Activated CD8-positive, alpha-beta memory T cell treated with anti-CD3 and anti-CD28 coated beads, Interleukin-2, amount 10 ng/mL, durations not matched to agents 7 days and 5 days (primary cell): ENCODE measurements around the gene MAP2K5. TPM values are rescaled to one million over a fixed set of nuclear protein-coding genes. Genes with fewer than 3 reads are reported as not detected.

Experiments
- ATAC-seq: fragments of 150-1000 bp; cut with Tn5 transposase; one replicate; pipeline ENCODE4 v1.10.0; 2021; ENCODE audit warnings: moderate library complexity
- CTCF ChIA-PET: fragments of 350-600 bp; sonication (Branson Sonifier 250); formaldehyde crosslinking; loops from one replicate; lab custom pipeline; 2021; ENCODE audit warnings: antibody characterized with exemption; lab: Charles Lee
- DNase-seq: peaks from one replicate; pipeline ENCODE4 v3.0.0-alpha.2; 2020
- H3K27ac Mint-ChIP-seq: one replicate; pipeline ENCODE4 v1.8.0; 2021; ENCODE audit warnings: mild to moderate bottlenecking, mixed read lengths
- H3K27me3 Mint-ChIP-seq: one replicate; pipeline ENCODE4 v1.8.0; 2021; ENCODE audit warnings: mixed read lengths
- H3K36me3 Mint-ChIP-seq: one replicate; pipeline ENCODE4 v1.8.0; 2021; ENCODE audit warnings: mild to moderate bottlenecking, mixed read lengths
- H3K4me1 Mint-ChIP-seq: one replicate; pipeline ENCODE4 v1.8.0; 2021; ENCODE audit warnings: mixed read lengths
- H3K4me3 Mint-ChIP-seq: one replicate; pipeline ENCODE4 v1.8.0; 2021; ENCODE audit warnings: mild to moderate bottlenecking, moderate library complexity, mixed read lengths
- H3K9me3 Mint-ChIP-seq: one replicate; pipeline ENCODE4 v1.8.0; 2022; ENCODE audit warnings: low read depth, mixed read lengths
- total RNA-seq, 2 experiments: library from RNA; stranded (reverse); gene quantifications; one replicate each; pipeline ENCODE4 v1.2.3, GENCODE V29; 2021

MAP2K5 gene
- total RNA-seq, 2 experiments from 2014 or later: 15.7 to 23.5 TPM

- Mint-ChIP-seq H3K9me3 (peaks cover 2% of the 10 kb centered on the region), H3K4me3 (no peak overlapping the region), H3K27ac (no peak overlapping the region), H3K36me3 (peaks cover 10% of the 10 kb centered on the region), H3K27me3 (peaks cover 74% of the 10 kb centered on the region), H3K4me1 (peaks cover 19% of the 10 kb centered on the region)
- CTCF ChIA-PET: interaction anchor here (1.0 to 2.3 kb wide), 2 partner anchors 9 to 303 kb away, joined by 3 to 9 read pairs; no protein-coding TSS in a partner anchor
- no peak for ATAC-seq
- DNase-seq: no peak
Observed at GRCh38 chr15:67827562-67828277, 285.2 kb downstream of the MAP2K5 start.

- Mint-ChIP-seq H3K27ac (peak overlapping the region; percentile 74), H3K4me1 (peaks cover 25% of the 10 kb centered on the region), H3K27me3 (peaks cover 78% of the 10 kb centered on the region), H3K4me3 (no peak overlapping the region), H3K9me3 (peaks cover 2% of the 10 kb centered on the region), H3K36me3 (peaks cover 10% of the 10 kb centered on the region)
- DNase-seq: no peak
- no peak for ATAC-seq
- CTCF ChIA-PET: interaction anchor here (1.0 kb wide), 1 partner anchor 304 kb away, joined by 3 read pairs; no protein-coding TSS in a partner anchor
Observed at GRCh38 chr15:67828278-67828968, 285.9 kb downstream of the MAP2K5 start.

GRCh38 chr15:67828969-67829646, 286.6 kb downstream of the MAP2K5 start:
- no peak for DNase-seq
- H3K27ac Mint-ChIP-seq: peak overlapping the region; percentile 36
- no peak overlapping the region for H3K4me3 Mint-ChIP-seq
- no peak for ATAC-seq
- peaks cover 6% of the 10 kb centered on the region for H3K36me3 Mint-ChIP-seq
- H3K9me3 Mint-ChIP-seq: peaks cover 2% of the 10 kb centered on the region
- H3K27me3 Mint-ChIP-seq: peaks cover 78% of the 10 kb centered on the region
- peaks cover 24% of the 10 kb centered on the region for H3K4me1 Mint-ChIP-seq
- CTCF ChIA-PET: no interaction called here

- no peak for ATAC-seq
- peak overlapping the region; percentile 57 for H3K27ac Mint-ChIP-seq
- no peak for DNase-seq
- H3K4me1 Mint-ChIP-seq: peaks cover 27% of the 10 kb centered on the region
- H3K4me3 Mint-ChIP-seq: no peak overlapping the region
- H3K27me3 Mint-ChIP-seq: peaks cover 78% of the 10 kb centered on the region
- H3K9me3 Mint-ChIP-seq: peaks cover 2% of the 10 kb centered on the region
- H3K36me3 Mint-ChIP-seq: peaks cover 6% of the 10 kb centered on the region
- CTCF ChIA-PET: no interaction called here
Observed at GRCh38 chr15:67829647-67830504, 287.4 kb downstream of the MAP2K5 start.

DNA sequence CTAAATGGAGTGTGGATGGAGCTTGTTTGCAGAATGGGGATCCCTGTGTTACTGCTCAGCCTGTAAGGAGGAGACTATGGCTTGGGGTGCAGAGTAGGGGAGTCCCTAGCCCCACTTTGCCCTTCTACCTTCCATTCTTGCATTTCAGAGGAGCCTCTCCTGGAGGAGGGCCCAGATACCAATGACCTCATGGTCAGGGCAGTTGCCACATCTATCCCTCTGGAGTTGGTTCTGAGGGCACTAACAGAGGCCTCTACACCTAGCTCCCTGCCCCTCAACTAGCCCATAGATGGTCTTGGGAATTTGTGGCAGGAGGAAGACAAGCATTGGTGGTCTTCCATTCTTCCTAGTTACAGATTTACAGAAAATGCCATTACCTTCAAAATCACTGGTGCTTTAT, 288.9 kb downstream of the MAP2K5 start:
- Mint-ChIP-seq H3K4me3 (no peak overlapping the region), H3K27me3 (peaks cover 79% of the 10 kb centered on the region), H3K36me3 (peaks cover 4% of the 10 kb centered on the region), H3K4me1 (peaks cover 33% of the 10 kb centered on the region), H3K9me3 (peaks cover 1% of the 10 kb centered on the region), H3K27ac (no peak overlapping the region)
- DNase-seq: no peak
- no peak for ATAC-seq
- CTCF ChIA-PET: no interaction called here

- peaks cover 34% of the 10 kb centered on the region for H3K4me1 Mint-ChIP-seq
- no peak overlapping the region for H3K27ac Mint-ChIP-seq
- ATAC-seq (no peak), DNase-seq (no peak)
- H3K36me3 Mint-ChIP-seq: peaks cover 3% of the 10 kb centered on the region
- peaks cover 80% of the 10 kb centered on the region for H3K27me3 Mint-ChIP-seq
- CTCF ChIA-PET: interaction anchor here (1.0 to 2.0 kb wide), 4 partner anchors 310 to 375 kb away, joined by 3 to 10 read pairs (median 3); no protein-coding TSS in a partner anchor
- no peaks in the 10 kb centered on the region for H3K9me3 Mint-ChIP-seq
- H3K4me3 Mint-ChIP-seq: no peak overlapping the region
Observed at GRCh38 chr15:67832031-67832551, 289.6 kb downstream of the MAP2K5 start.

GRCh38 chr15:67832897-67833709, 290.6 kb downstream of the MAP2K5 start:
- Mint-ChIP-seq H3K36me3 (peaks cover 3% of the 10 kb centered on the region), H3K27me3 (peaks cover 87% of the 10 kb centered on the region), H3K27ac (no peak overlapping the region), H3K4me1 (peaks cover 34% of the 10 kb centered on the region), H3K4me3 (peak overlapping the region; percentile 10), H3K9me3 (no peaks in the 10 kb centered on the region)
- CTCF ChIA-PET: interaction anchor here (1.0 to 2.0 kb wide), 4 partner anchors 311 to 376 kb away, joined by 3 to 10 read pairs (median 3); no protein-coding TSS in a partner anchor
- no peak for ATAC-seq
- no peak for DNase-seq

DNA sequence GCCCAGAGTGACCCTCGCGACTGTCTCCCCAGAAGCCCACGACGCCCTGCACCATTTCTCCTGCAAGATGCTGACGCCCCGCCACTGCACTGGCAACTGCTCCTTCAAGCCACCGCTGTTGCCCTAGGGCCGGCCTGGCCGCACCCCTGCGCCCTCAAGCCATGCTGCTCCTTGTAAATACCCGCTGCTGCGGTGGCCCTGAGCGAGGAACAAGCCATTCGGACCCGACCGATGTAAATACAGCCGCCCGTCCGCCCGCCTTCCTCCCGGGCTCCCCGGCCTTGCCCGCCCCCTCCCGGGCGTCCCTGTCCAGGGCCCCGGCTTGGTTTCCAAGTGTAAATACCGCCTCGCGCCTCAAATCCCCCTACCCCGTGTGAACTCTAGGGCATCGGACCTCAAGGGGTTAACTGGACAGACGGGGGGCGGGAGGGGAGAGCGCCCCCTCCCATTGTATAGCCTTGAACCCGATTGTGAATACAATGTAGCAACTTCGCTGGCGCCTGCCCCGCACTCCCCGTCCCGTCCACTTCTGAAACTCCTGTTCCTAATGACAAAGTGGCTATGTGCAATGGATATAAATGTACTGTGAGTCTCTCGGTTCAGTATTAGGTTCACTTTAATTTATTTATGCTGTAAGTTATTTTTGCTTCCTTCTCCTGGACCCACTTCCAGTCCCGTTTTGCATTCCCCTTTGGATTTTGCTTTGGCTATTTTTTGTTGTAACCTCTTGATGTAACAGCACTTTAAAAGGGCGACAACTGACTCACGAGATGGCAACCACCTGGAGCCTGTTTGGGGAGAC, 291.4 kb downstream of the MAP2K5 start:
- peak; percentile 50 for ATAC-seq
- CTCF ChIA-PET: interaction anchor here (0.5 to 4.2 kb wide), 4 partner anchors 50 to 533 kb away, joined by 3 to 71 read pairs (median 8); no protein-coding TSS in a partner anchor
- peak overlapping the region; percentile 53 for H3K4me3 Mint-ChIP-seq

GRCh38 chr15:67834581-67835296, 292.2 kb downstream of the MAP2K5 start:
- no peak for ATAC-seq
- Mint-ChIP-seq H3K27ac (no peak overlapping the region), H3K36me3 (no peaks in the 10 kb centered on the region), H3K4me3 (peak overlapping the region; percentile 53), H3K9me3 (no peaks in the 10 kb centered on the region), H3K27me3 (peaks cover 79% of the 10 kb centered on the region), H3K4me1 (peaks cover 36% of the 10 kb centered on the region)
- CTCF ChIA-PET: interaction anchor here (0.5 to 4.2 kb wide), 9 partner anchors 9 to 888 kb away, joined by 3 to 71 read pairs (median 5); partner anchors contain the start of gene SKOR1
- no peak for DNase-seq

More for the DNA sequence above, 291.4 kb downstream of the MAP2K5 start:
- Mint-ChIP-seq H3K27ac (no peak overlapping the region), H3K36me3 (peaks cover 3% of the 10 kb centered on the region), H3K4me1 (peaks cover 34% of the 10 kb centered on the region), H3K9me3 (no peaks in the 10 kb centered on the region), H3K27me3 (peaks cover 84% of the 10 kb centered on the region)
- peak; percentile 63 for DNase-seq

- H3K27ac Mint-ChIP-seq: no peak overlapping the region
- ATAC-seq (no peak), DNase-seq (no peak)
- CTCF ChIA-PET: interaction anchor here (0.6 to 4.2 kb wide), 22 partner anchors 9 to 895 kb away, joined by 3 to 71 read pairs (median 4); partner anchors contain the start of gene SKOR1
- peaks cover 2% of the 10 kb centered on the region for H3K36me3 Mint-ChIP-seq
- H3K9me3 Mint-ChIP-seq: no peaks in the 10 kb centered on the region
- peaks cover 38% of the 10 kb centered on the region for H3K4me1 Mint-ChIP-seq
- H3K27me3 Mint-ChIP-seq: peaks cover 77% of the 10 kb centered on the region
- H3K4me3 Mint-ChIP-seq: peak overlapping the region; percentile 55
Observed at GRCh38 chr15:67835297-67836133, 293.0 kb downstream of the MAP2K5 start.
